ENCODE data around the gene STRADB.
"Not testable (repeated sequence)": the region's sequence is repeated elsewhere in the genome, so short reads cannot be mapped to it uniquely, and the experiment has no call there.

The STRADB gene

GRCh38 chr2:201432038-201432620 is 19.4 kb upstream of the STRADB start:
- DNase-seq: peak; percentile 53

GRCh38 chr2:201432621-201433393 is 18.7 kb upstream of the STRADB start:
- DNase-seq: no peak

GRCh38 chr2:201433394-201433995 is 18.0 kb upstream of the STRADB start:
- DNase-seq: no peak

GRCh38 chr2:201436141-201436540 is 15.4 kb upstream of the STRADB start:
- DNase-seq: no peak

- not testable (repeated sequence) for DNase-seq
Observed at GRCh38 chr2:201439336-201439922, 12.1 kb upstream of the STRADB start.

GRCh38 chr2:201440182-201440581 is 11.4 kb upstream of the STRADB start:
- no peak for DNase-seq

GRCh38 chr2:201441409-201441808 is 10.1 kb upstream of the STRADB start:
- no peak for DNase-seq

GRCh38 chr2:201444746-201445465 is 6.6 kb upstream of the STRADB start:
- DNase-seq: no peak

- peak; percentile 46 for DNase-seq
Observed at GRCh38 chr2:201447086-201447485, 4.5 kb upstream of the STRADB start.

- no peak for DNase-seq
Observed at GRCh38 chr2:201448061-201448460, 3.5 kb upstream of the STRADB start.

GRCh38 chr2:201448701-201449100 is 2.8 kb upstream of the STRADB start:
- DNase-seq: peak; percentile 69

GRCh38 chr2:201450954-201451291 is 617 bp upstream of the STRADB start:
- DNase-seq: no peak

- no peak for DNase-seq
Observed at GRCh38 chr2:201452058-201452921, 750 bp downstream of the STRADB start.

GRCh38 chr2:201452922-201453643 is 1.5 kb downstream of the STRADB start:
- DNase-seq: no peak

- DNase-seq: no peak
Observed at GRCh38 chr2:201458381-201458780, 6.8 kb downstream of the STRADB start.

GRCh38 chr2:201460532-201460931 is 9.0 kb downstream of the STRADB start:
- DNase-seq: no peak

- DNase-seq: no peak
Observed at GRCh38 chr2:201464547-201464946, 13.0 kb downstream of the STRADB start.

GRCh38 chr2:201465524-201465971 is 14.0 kb downstream of the STRADB start:
- DNase-seq: no peak

- no peak for DNase-seq
Observed at GRCh38 chr2:201466050-201466675, 14.6 kb downstream of the STRADB start.

- DNase-seq: no peak
Observed at GRCh38 chr2:201467666-201468065, 16.1 kb downstream of the STRADB start.

Data from CD4-positive, alpha-beta T cell treated with Interleukin-12 subunit alpha and Interleukin-12 subunit beta, for 1 hour (primary cell).